H1 (cell line): ENCODE measurements around the gene PLK5. TPM values are rescaled to one million over a fixed set of nuclear protein-coding genes. Genes with fewer than 3 reads are reported as not detected.
A peak's percentile ranks its signal among the peaks of the same experiment; 100 is the strongest.

Experiments
- CTCF ChIA-PET: fragments of 300-600 bp; sonication (Branson Sonifier 250); formaldehyde crosslinking; loops from one replicate; lab custom pipeline; 2021; ENCODE audit not compliant: partially characterized antibody; lab: Charles Lee
- POLR2A ChIA-PET: fragments of 300-600 bp; sonication (Branson Sonifier 250); formaldehyde crosslinking; loops from one replicate; lab custom pipeline; 2021; ENCODE audit warnings: inconsistent platforms; ENCODE audit not compliant: partially characterized antibody; lab: Charles Lee
- DNase-seq, 2 experiments: peaks; one replicate each; pipeline versions ENCODE4 v3.0.0 to v3.0.0-alpha.2; 2010 to 2022; ENCODE audit warnings: low spot score in 2 of 2, low read depth in 1 of 2, mixed read lengths in 1 of 2
- FAIRE-seq: peaks from 2 replicates; lab custom pipeline; 2011; peaks lifted over from hg19 to GRCh38; lab: Jason Lieb, UNC
- H2AFZ ChIP-seq: 2 replicates; pipeline ENCODE4 v1.8.1; 2012; ENCODE audit warnings: low read length, inconsistent platforms
- H2AK5ac ChIP-seq: 2 replicates; pipeline ENCODE4 v1.6.1; 2013; ENCODE audit warnings: low read depth, low read length
- H2BK120ac ChIP-seq: replicated peaks from 2 replicates; pipeline ENCODE3; 2013; ENCODE audit warnings: low read depth, low read length, inconsistent platforms
- H2BK12ac ChIP-seq: 2 replicates; pipeline ENCODE4 v1.6.1; 2013; ENCODE audit warnings: low read depth, low read length
- H2BK15ac ChIP-seq: 2 replicates; pipeline ENCODE4 v1.6.1; 2013; ENCODE audit warnings: low read length
- H2BK20ac ChIP-seq: 2 replicates; pipeline ENCODE4 v1.6.1; 2013; ENCODE audit warnings: low read length
- H2BK5ac ChIP-seq: 2 replicates; pipeline ENCODE4 v1.6.1; 2013; ENCODE audit warnings: low read depth, low read length
- H3K14ac ChIP-seq: 2 replicates; pipeline ENCODE4 v1.6.1; 2013; ENCODE audit warnings: inconsistent platforms; ENCODE audit not compliant: insufficient read length
- H3K18ac ChIP-seq: 2 replicates; pipeline ENCODE4 v1.6.1; 2013; ENCODE audit warnings: low read length; ENCODE audit errors: extremely low read depth
- H3K23ac ChIP-seq: 2 replicates; pipeline ENCODE4 v1.6.1; 2013; ENCODE audit warnings: inconsistent platforms; ENCODE audit not compliant: insufficient read length
- H3K23me2 ChIP-seq: 2 replicates; pipeline ENCODE4 v1.6.1; 2013; ENCODE audit warnings: low read depth, low read length
- H3K27ac ChIP-seq: 2 replicates; pipeline ENCODE4 v1.6.1; 2011; ENCODE audit warnings: low read depth, low read length, inconsistent platforms
- H3K27me3 ChIP-seq, 4 experiments: replicated peaks in 1 of 4; 1 replicate in 1 of 4; 2 replicates in 3 of 4; pipeline versions ENCODE4 v1.6.1 to v1.8.1; 2011 to 2013; ENCODE audit warnings: low read length in 3 of 4, mild to moderate bottlenecking in 3 of 4, inconsistent platforms in 2 of 4, mixed read lengths in 2 of 4, moderate library complexity in 1 of 4; ENCODE audit not compliant: control insufficient read depth in 3 of 4, insufficient read depth in 3 of 4; ENCODE audit errors: extremely low read depth in 1 of 4
- H3K36me3 ChIP-seq, 4 experiments: 2 replicates each; pipeline versions ENCODE4 v1.6.1 to v1.8.1; 2011 to 2013; ENCODE audit warnings: mild to moderate bottlenecking in 4 of 4, low read length in 3 of 4, moderate library complexity in 2 of 4, control low read depth in 1 of 4, inconsistent platforms in 1 of 4; ENCODE audit not compliant: insufficient read depth in 4 of 4, control insufficient read depth in 2 of 4
- H3K4ac ChIP-seq: replicated peaks from 2 replicates; pipeline ENCODE3; 2013; ENCODE audit warnings: low read length, low read depth, mixed read lengths, inconsistent platforms; ENCODE audit not compliant: insufficient read length
- H3K4me1 ChIP-seq, 4 experiments: replicated peaks in 1 of 4; 1 replicate in 1 of 4; 2 replicates in 3 of 4; pipeline versions ENCODE4 v1.6.1 to v1.8.1; 2011 to 2013; ENCODE audit warnings: low read length in 3 of 4, inconsistent platforms in 2 of 4, mixed read lengths in 1 of 4; ENCODE audit not compliant: insufficient read depth in 4 of 4, control insufficient read depth in 3 of 4
- H3K4me2 ChIP-seq, 2 experiments: 2 replicates each; pipeline versions ENCODE4 v1.6.1 to v1.8.1; 2011 to 2013; ENCODE audit warnings: low read depth in 2 of 2, low read length in 2 of 2, control low read depth in 1 of 2, inconsistent platforms in 1 of 2, mild to moderate bottlenecking in 1 of 2; ENCODE audit not compliant: insufficient read depth in 1 of 2
- H3K4me3 ChIP-seq, 4 experiments: fragments of 200-600, 300-600 bp in 1 of 4; sonication (generic), shearing (Covaris generic), sonication (Bioruptor Twin) in 1 of 4; 2 replicates each; pipeline versions ENCODE4 v1.5.1 to v1.8.1; 2011 to 2016; ENCODE audit warnings: low read length in 4 of 4, low read depth in 3 of 4, control low read depth in 2 of 4, inconsistent platforms in 2 of 4, mild to moderate bottlenecking in 2 of 4, mixed read lengths in 1 of 4, moderate library complexity in 1 of 4; ENCODE audit not compliant: insufficient read depth in 2 of 4; ENCODE audit errors: extremely low read depth in 1 of 4
- H3K56ac ChIP-seq: replicated peaks from 2 replicates; pipeline ENCODE3; 2013; ENCODE audit warnings: low read depth, mild to moderate bottlenecking, mixed read lengths, low read length, inconsistent platforms; ENCODE audit not compliant: insufficient read length
- H3K79me1 ChIP-seq: 2 replicates; pipeline ENCODE4 v1.6.1; 2013; ENCODE audit warnings: low read depth, low read length, control low read depth
- H3K79me2 ChIP-seq, 2 experiments: 2 replicates each; pipeline versions ENCODE4 v1.6.1 to v1.8.1; 2012 to 2013; ENCODE audit warnings: low read length in 2 of 2, mild to moderate bottlenecking in 2 of 2, inconsistent platforms in 1 of 2; ENCODE audit not compliant: insufficient read depth in 2 of 2, control insufficient read depth in 1 of 2
- H3K9ac ChIP-seq, 4 experiments: replicated peaks in 1 of 4; 1 replicate in 1 of 4; 2 replicates in 3 of 4; pipeline versions ENCODE4 v1.6.1 to v1.8.1; 2011 to 2013; ENCODE audit warnings: low read depth in 3 of 4, low read length in 3 of 4, control low read depth in 2 of 4, mild to moderate bottlenecking in 2 of 4, moderate library complexity in 2 of 4, inconsistent platforms in 1 of 4; ENCODE audit errors: extremely low read depth in 1 of 4
- H3K9me3 ChIP-seq, 2 experiments: 2 replicates each; pipeline versions ENCODE4 v1.6.1 to v1.8.1; 2012 to 2013; ENCODE audit warnings: mild to moderate bottlenecking in 2 of 2, moderate library complexity in 2 of 2, control low read depth in 1 of 2, inconsistent platforms in 1 of 2, low read depth in 1 of 2, low read length in 1 of 2, mixed read lengths in 1 of 2; ENCODE audit not compliant: insufficient read depth in 2 of 2
- H4K20me1 ChIP-seq, 2 experiments: replicated peaks in 1 of 2; 2 replicates each; pipeline versions ENCODE3 to v1.8.1; 2011 to 2013; ENCODE audit warnings: inconsistent platforms in 2 of 2, low read length in 2 of 2, mild to moderate bottlenecking in 1 of 2; ENCODE audit not compliant: insufficient read depth in 2 of 2, control insufficient read depth in 1 of 2
- H4K5ac ChIP-seq: 2 replicates; pipeline ENCODE4 v1.6.1; 2013; ENCODE audit warnings: low read length, low read depth, mixed read lengths, inconsistent platforms; ENCODE audit not compliant: insufficient read length
- H4K8ac ChIP-seq: 2 replicates; pipeline ENCODE4 v1.8.0; 2013; ENCODE audit warnings: mild to moderate bottlenecking, moderate library complexity, low read length, inconsistent platforms; ENCODE audit not compliant: insufficient read depth; ENCODE audit errors: extremely low read depth
- H4K91ac ChIP-seq: replicated peaks from 2 replicates; pipeline ENCODE3; 2013; ENCODE audit warnings: low read length, mixed read lengths, inconsistent platforms; ENCODE audit not compliant: insufficient read length
- WGBS, 2 experiments: shearing (Covaris generic) in 1 of 2; methylation state at CpG; one replicate each; pipeline versions ENCODE4 v1.1.6 to v1.1.7; 2013 to 2015; ENCODE audit warnings: low lambda C conversion rate in 2 of 2, mixed read lengths in 2 of 2, inconsistent platforms in 1 of 2, low coverage in 1 of 2, missing lambda C conversion rate in 1 of 2; ENCODE audit not compliant: insufficient replicate concordance in 2 of 2, insufficient coverage in 1 of 2, insufficient read length in 1 of 2; ENCODE audit errors: extremely low coverage in 1 of 2, missing lambda C conversion rate in 1 of 2; 5-methylcytosine and 5-hydroxymethylcytosine counted together
- polyA plus RNA-seq, 7 experiments: library from polyadenylated mRNA; depleted of rRNA in 3 of 7; stranded (reverse) in 5 of 7; unstranded in 2 of 7; fragments of >200 nt in 5 of 7; fragments of 200-250 nt in 2 of 7; gene quantifications; 1 replicate in 5 of 7; 2 replicates in 1 of 7; 4 replicates in 1 of 7; pipeline versions ENCODE4 v1.2.1 to v1.2.3, GENCODE V29; 2011 to 2013; ENCODE audit warnings: missing spikeins in 2 of 7, mixed read lengths in 2 of 7
- total RNA-seq: library from RNA; stranded (reverse); fragmentation: NEBNext Ultra II Directional; extraction: Animal tissue kit (Norgen Biotek cat#: 25700); gene quantifications from 2 replicates; pipeline ENCODE4 v1.2.1, GENCODE V29; 2021

Gene PLK5
- total and polyA plus RNA-seq, 2 of the 8 experiments (the other 6 are each of a cell fraction or from before 2014, with no cell fraction given): 0.43 to 0.45 TPM

- Histone ChIP-seq H3K9me3 (no peaks in the 10 kb centered on the region), H4K5ac (no peak overlapping the region), H4K8ac (no peak overlapping the region), H2BK15ac (peak overlapping the region; percentile 29; the same call in 1 of the 2 replicates), H4K20me1 (peaks cover 0 to 6% of the 10 kb centered on the region in 2 experiments), H4K91ac (no peak overlapping the region), H2BK12ac (no peak overlapping the region), H2BK5ac (no peak overlapping the region), H3K4me2 (no peak overlapping the region), H3K79me1 (no peaks in the 10 kb centered on the region), H3K23me2 (no peaks in the 10 kb centered on the region; the same call in 1 of the 2 replicates), H3K9ac (no peak overlapping the region), H3K36me3 (no peaks in the 10 kb centered on the region), H3K4me1 (no peaks in the 10 kb centered on the region; a peak in 1 of 7 replicates), H3K4ac (no peak overlapping the region), H3K27me3 (peaks cover 0 to 10% (median 6%) of the 10 kb centered on the region in 4 experiments; a peak in 5 of 7 replicates), H3K56ac (no peak overlapping the region), H3K14ac (no peak overlapping the region), H2AK5ac (no peak overlapping the region), H2BK20ac (no peak overlapping the region), H3K18ac (no peak overlapping the region), H3K27ac (no peak overlapping the region), H2AFZ (no peak overlapping the region), H3K23ac (no peak overlapping the region), H2BK120ac (no peak overlapping the region), H3K4me3 (no peak overlapping the region), H3K79me2 (no peaks in the 10 kb centered on the region)
- POLR2A ChIA-PET: interaction anchor here (0.5 to 1.6 kb wide), 2 partner anchors 28 to 231 kb away, joined by 3 read pairs; no protein-coding TSS in a partner anchor
- FAIRE-seq (no peak), DNase-seq (no peak)
- WGBS, 2 experiments: 77% methylated on average over 10 of the region's 10 CpGs; no CpG with 5 or more reads in 1 of the 2 experiments
- CTCF ChIA-PET: interaction anchor here (0.9 to 2.2 kb wide), 5 partner anchors 9 to 40 kb away, joined by 3 to 6 read pairs (median 4); partner anchors contain the start of gene PLK5
Measured at GRCh38 chr19:1514295-1514661, 9.6 kb upstream of the PLK5 start.
